Measurements from ENCODE around the gene NTM. TPM values are rescaled to one million over a fixed set of nuclear protein-coding genes. Genes with fewer than 3 reads are reported as not detected.

Gene NTM
- total and polyA plus RNA-seq, 2 donors (not counting 3 experiments of a cell fraction or from before 2014, with no cell fraction given), result 1.00 to 1.1 TPM

GRCh38 chr11:131351848-131352247 lies 18.6 kb upstream of the NTM start:
- CTCF ChIA-PET, result no interaction called here
- dilution Hi-C loops (cut with MboI; ENCODE audit: extremely low pct_ligation_motif_present, low sequenced_read_pairs), result no loop called here

DNA sequence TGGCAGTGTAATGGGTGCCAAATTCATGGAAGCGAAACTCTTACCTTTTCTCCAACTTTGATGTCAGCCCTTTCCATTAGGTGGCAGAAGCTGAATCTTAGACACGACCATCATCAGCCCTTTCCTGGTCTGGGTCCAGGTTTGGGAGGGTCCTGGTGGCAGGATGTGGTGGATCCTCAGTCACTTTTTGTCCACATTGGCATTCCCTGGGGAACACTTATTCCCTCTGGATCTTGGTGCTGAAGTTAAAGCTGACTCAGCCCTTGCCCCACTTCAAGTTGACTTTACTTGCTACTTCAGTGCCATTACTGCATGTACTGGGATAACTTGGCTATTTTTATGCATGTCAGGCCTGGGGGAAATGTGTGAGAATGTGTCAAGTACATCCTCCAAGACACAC lies 16.6 kb upstream of the NTM start:
- no peaks in the 10 kb centered on the region for H3K27me3 ChIP-seq (ENCODE audit: control insufficient read depth in 2 of 2, insufficient read depth in 2 of 2, low read length in 2 of 2)
- no peak overlapping the region for H3K9ac ChIP-seq (replicated peaks; ENCODE audit: extremely low read depth, insufficient read depth, low read length)
- no peaks in the 10 kb centered on the region for H4K20me1 ChIP-seq (replicated peaks; ENCODE audit: control insufficient read depth, extremely low read depth, insufficient read depth, low read length)
- no TSS peak for BruUV-seq (replicated peaks)
- no peak overlapping the region for H3K27ac ChIP-seq (ENCODE audit: insufficient read depth, low read depth, low read length)
- H3K9me3 ChIP-seq (replicated peaks; ENCODE audit: control insufficient read depth, insufficient read depth, low read length), result peaks cover 2% of the 10 kb centered on the region
- CTCF ChIA-PET, result no interaction called here
- DNase-seq (ENCODE audit: low read depth, low spot score) (no peak), FAIRE-seq (no peak)
- intact Hi-C loops (cut with micrococcal nuclease), result no loop called here
- POLR2A ChIA-PET, result no interaction called here
- no peaks in the 10 kb centered on the region for H3K4me1 ChIP-seq (ENCODE audit: control insufficient read depth, extremely low read depth, insufficient read depth, low read length)
- H3K36me3 ChIP-seq (ENCODE audit: control insufficient read depth in 2 of 2, extremely low read depth in 1 of 2, insufficient read depth in 2 of 2, low read length in 2 of 2), result no peaks in the 10 kb centered on the region
- dilution Hi-C loops (cut with MboI; ENCODE audit: extremely low pct_ligation_motif_present, low sequenced_read_pairs), result no loop called here
- no peaks in the 10 kb centered on the region for H3K9me1 ChIP-seq (replicated peaks; ENCODE audit: control insufficient read depth, extremely low read depth, insufficient read depth, low read length)
- H2AFZ ChIP-seq (ENCODE audit: low read depth, low read length), result no peak overlapping the region
- TF ChIP-seq EZH2 (IDR thresholded peaks at IDR 0.05; ENCODE audit: borderline replicate concordance, low read depth, low read length, severe bottlenecking), result no peak
- no peak for TF ChIP-seq POLR2A (IDR thresholded peaks at IDR 0.05; ENCODE audit: low read depth, low read length)
- TF ChIP-seq FOS (IDR thresholded peaks at IDR 0.05; ENCODE audit: borderline replicate concordance, insufficient read depth, low read length), result no peak
- no peak for TF ChIP-seq JUN (IDR thresholded peaks at IDR 0.05; ENCODE audit: borderline replicate concordance, insufficient read depth, insufficient read length, low read depth)
- TF ChIP-seq GATA2 (IDR thresholded peaks at IDR 0.05; ENCODE audit: insufficient read depth, insufficient read length, low read depth, low read length), result no peak
- no peak for TF ChIP-seq MYC (IDR thresholded peaks at IDR 0.05; ENCODE audit: low read depth, low read length)
- no peak for TF ChIP-seq POLR2AphosphoS5 (IDR thresholded peaks at IDR 0.05; ENCODE audit: insufficient read depth, low read depth, low read length)
- TF ChIP-seq, protein P1, sequence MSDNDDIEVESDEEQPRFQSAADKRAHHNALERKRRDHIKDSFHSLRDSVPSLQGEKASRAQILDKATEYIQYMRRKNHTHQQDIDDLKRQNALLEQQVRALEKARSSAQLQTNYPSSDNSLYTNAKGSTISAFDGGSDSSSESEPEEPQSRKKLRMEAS (IDR thresholded peaks at IDR 0.05; ENCODE audit: insufficient read depth, insufficient read length), result no peak
- no peak for TF ChIP-seq CTCF (IDR thresholded peaks at IDR 0.05; ENCODE audit: extremely low read depth in 1 of 2, insufficient read depth in 1 of 2, low read depth in 1 of 2, low read length in 2 of 2)
- H3K79me2 ChIP-seq (ENCODE audit: control insufficient read depth, insufficient read depth, low read length), result no peaks in the 10 kb centered on the region
- H3K4me2 ChIP-seq (ENCODE audit: insufficient read depth, low read length), result no peak overlapping the region
- H3K4me3 ChIP-seq (replicated peaks in 1 of 3; ENCODE audit: insufficient read depth in 1 of 3, low read depth in 1 of 3, low read length in 3 of 3), result no peak overlapping the region

More at GRCh38 chr11:131351848-131352247, 18.6 kb upstream of the NTM start:
- POLR2A ChIA-PET, result no interaction called here
- H3K9me1 ChIP-seq (replicated peaks; ENCODE audit: control insufficient read depth, extremely low read depth, insufficient read depth, low read length), result no peaks in the 10 kb centered on the region
- no peak overlapping the region for H3K4me2 ChIP-seq (ENCODE audit: insufficient read depth, low read length)
- no TSS peak for BruUV-seq (replicated peaks)
- peaks cover 2% of the 10 kb centered on the region for H3K9me3 ChIP-seq (replicated peaks; ENCODE audit: control insufficient read depth, insufficient read depth, low read length)
- FAIRE-seq (no peak), DNase-seq (ENCODE audit: low read depth, low spot score) (no peak)
- no peak overlapping the region for H3K4me3 ChIP-seq (replicated peaks in 1 of 3; ENCODE audit: insufficient read depth in 1 of 3, low read depth in 1 of 3, low read length in 3 of 3)
- no peak overlapping the region for H3K9ac ChIP-seq (replicated peaks; ENCODE audit: extremely low read depth, insufficient read depth, low read length)
- no peaks in the 10 kb centered on the region for H3K4me1 ChIP-seq (ENCODE audit: control insufficient read depth, extremely low read depth, insufficient read depth, low read length)
- H4K20me1 ChIP-seq (replicated peaks; ENCODE audit: control insufficient read depth, extremely low read depth, insufficient read depth, low read length), result no peaks in the 10 kb centered on the region
- no peaks in the 10 kb centered on the region for H3K27me3 ChIP-seq (ENCODE audit: control insufficient read depth in 2 of 2, insufficient read depth in 2 of 2, low read length in 2 of 2)
- intact Hi-C loops (cut with micrococcal nuclease), result no loop called here
- no peak overlapping the region for H2AFZ ChIP-seq (ENCODE audit: low read depth, low read length)
- no peak for TF ChIP-seq GATA2 (IDR thresholded peaks at IDR 0.05; ENCODE audit: insufficient read depth, insufficient read length, low read depth, low read length)
- no peak for TF ChIP-seq JUN (IDR thresholded peaks at IDR 0.05; ENCODE audit: borderline replicate concordance, insufficient read depth, insufficient read length, low read depth)
- no peak for TF ChIP-seq POLR2A (IDR thresholded peaks at IDR 0.05; ENCODE audit: low read depth, low read length)
- no peak for TF ChIP-seq POLR2AphosphoS5 (IDR thresholded peaks at IDR 0.05; ENCODE audit: insufficient read depth, low read depth, low read length)
- H3K27ac ChIP-seq (ENCODE audit: insufficient read depth, low read depth, low read length), result no peak overlapping the region
- no peaks in the 10 kb centered on the region for H3K79me2 ChIP-seq (ENCODE audit: control insufficient read depth, insufficient read depth, low read length)
- H3K36me3 ChIP-seq (ENCODE audit: control insufficient read depth in 2 of 2, extremely low read depth in 1 of 2, insufficient read depth in 2 of 2, low read length in 2 of 2), result no peaks in the 10 kb centered on the region

All from endothelial cell of umbilical vein (primary cell).